GM12872 (cell line): ENCODE results near the gene TCP11.

Experiments
- CTCF ChIP-seq: IDR thresholded peaks from 3 replicates; pipeline ENCODE4 v1.5.1; 2011; ENCODE audit warnings: low read depth, mild to moderate bottlenecking, low read length, moderate library complexity; ENCODE audit not compliant: insufficient read depth

The TCP11 gene

GRCh38 chr6:35085359-35086281, 55.5 kb downstream of the TCP11 start:
- TF ChIP-seq CTCF: no peak

GRCh38 chr6:35084511-35085203, 56.5 kb downstream of the TCP11 start:
- TF ChIP-seq CTCF: no peak

- TF ChIP-seq CTCF: no peak
These were observed 57.1 kb downstream of the TCP11 start for GRCh38 chr6:35084041-35084491.

GRCh38 chr6:35083507-35083906, 57.6 kb downstream of the TCP11 start:
- no peak for TF ChIP-seq CTCF

- no peak for TF ChIP-seq CTCF
These were observed 58.3 kb downstream of the TCP11 start for GRCh38 chr6:35082733-35083403.

- no peak for TF ChIP-seq CTCF
These were observed 59.0 kb downstream of the TCP11 start for GRCh38 chr6:35082046-35082732.

- no peak for TF ChIP-seq CTCF
These were observed 59.7 kb downstream of the TCP11 start for GRCh38 chr6:35081426-35081851.
